B cell (primary cell): ENCODE measurements around the gene BRD1. TPM values are rescaled to one million over a fixed set of nuclear protein-coding genes. Genes with fewer than 3 reads are reported as not detected.

Experiments
- ATAC-seq: fragments of 200-7000 bp; cut with Tn5 transposase; one replicate; pipeline ENCODE4 v1.10.0; 2021; ENCODE audit warnings: low read depth, mild to moderate bottlenecking, moderate number of reproducible peaks, moderate library complexity
- CTCF ChIA-PET: fragments of 350-600 bp; sonication (Branson Sonifier 250); formaldehyde crosslinking; loops from one replicate; lab custom pipeline; 2021; ENCODE audit warnings: antibody characterized with exemption, inconsistent platforms; lab: Charles Lee
- POLR2A ChIA-PET: fragments of 350-600 bp; sonication (Branson Sonifier 250); formaldehyde crosslinking; loops from one replicate; lab custom pipeline; 2021; ENCODE audit warnings: antibody characterized with exemption; lab: Charles Lee
- DNase-seq: peaks from one replicate; pipeline ENCODE4 v3.0.0; 2013
- H2AFZ ChIP-seq: 2 replicates; pipeline ENCODE4 v1.6.1; 2012; ENCODE audit warnings: mild to moderate bottlenecking, low read depth, low read length; ENCODE audit not compliant: insufficient read depth, poor library complexity, severe bottlenecking
- H3K27ac ChIP-seq, 2 donors: 1 replicate in 1 of 2; 2 replicates in 1 of 2; pipeline ENCODE4 v1.5.1; 2012 to 2013; ENCODE audit warnings: low read length in 2 of 2, mild to moderate bottlenecking in 2 of 2, moderate library complexity in 1 of 2
- H3K27me3 ChIP-seq, 4 experiments: fragments of 200-600 bp in 1 of 4; sonication (generic) in 1 of 4; replicated peaks in 1 of 4; 1 replicate in 2 of 4; 2 replicates in 2 of 4; pipeline versions ENCODE4 v1.6.1 to v1.7.0; 2013 to 2016; ENCODE audit warnings: low read length in 3 of 4, mild to moderate bottlenecking in 2 of 4, mixed read lengths in 1 of 4, moderate library complexity in 1 of 4; ENCODE audit not compliant: insufficient read depth in 4 of 4, control insufficient read depth in 3 of 4; ENCODE audit errors: control extremely low read depth in 1 of 4
- H3K36me3 ChIP-seq, 2 experiments: replicated peaks in 1 of 2; 1 replicate in 1 of 2; 2 replicates in 1 of 2; pipeline versions ENCODE4 v1.6.1 to v1.7.1; 2013; ENCODE audit warnings: low read length in 1 of 2; ENCODE audit not compliant: insufficient read depth in 2 of 2, control insufficient read depth in 1 of 2; ENCODE audit errors: control extremely low read depth in 1 of 2, extremely low read depth in 1 of 2
- H3K4me1 ChIP-seq, 2 donors: fragments of 200-600 bp in 1 of 2; sonication (generic) in 1 of 2; 1 replicate in 1 of 2; 2 replicates in 1 of 2; pipeline versions ENCODE4 v1.5.1 to v1.6.1; 2013 to 2017; ENCODE audit warnings: low read length in 2 of 2; ENCODE audit not compliant: control insufficient read depth in 2 of 2, insufficient read depth in 2 of 2
- H3K4me2 ChIP-seq: replicated peaks from 2 replicates; pipeline ENCODE3; 2012; ENCODE audit warnings: mild to moderate bottlenecking, low read depth, low read length; ENCODE audit not compliant: poor library complexity, severe bottlenecking
- H3K4me3 ChIP-seq, 5 experiments: fragments of 200-600 bp in 1 of 5; sonication (generic) in 1 of 5; 1 replicate in 3 of 5; 2 replicates in 2 of 5; pipeline versions ENCODE4 v1.5.1 to v1.7.0; 2011 to 2016; ENCODE audit warnings: low read length in 4 of 5, mild to moderate bottlenecking in 4 of 5, low read depth in 2 of 5, control low read depth in 1 of 5, moderate library complexity in 1 of 5; ENCODE audit not compliant: insufficient read depth in 1 of 5; ENCODE audit errors: control extremely low read depth in 1 of 5, extremely low read depth in 1 of 5
- H3K79me2 ChIP-seq: fragments of 200-600 bp; sonication (generic); one replicate; pipeline ENCODE4 v1.6.0; 2016; ENCODE audit warnings: low read length; ENCODE audit not compliant: control insufficient read depth, insufficient read depth
- H3K9ac ChIP-seq: fragments of 200-600 bp; sonication (generic); 2 replicates; pipeline ENCODE4 v1.6.1; 2017; ENCODE audit warnings: mild to moderate bottlenecking, low read length, moderate library complexity
- H3K9me3 ChIP-seq, 3 donors: one replicate each; pipeline versions ENCODE4 v1.6.1 to v1.7.1; 2013; ENCODE audit warnings: low read length in 2 of 3; ENCODE audit not compliant: control insufficient read depth in 2 of 3, insufficient read depth in 1 of 3; ENCODE audit errors: control extremely low read depth in 1 of 3
- H4K20me1 ChIP-seq: 2 replicates; pipeline ENCODE4 v1.6.0; 2012; ENCODE audit warnings: mild to moderate bottlenecking, low read length; ENCODE audit not compliant: insufficient read depth, control insufficient read depth, poor library complexity, severe bottlenecking
- H3K27ac Mint-ChIP-seq: one replicate; pipeline ENCODE4 v1.8.0; 2021; ENCODE audit warnings: mixed read lengths
- H3K27me3 Mint-ChIP-seq: one replicate; pipeline ENCODE4 v1.8.0; 2021; ENCODE audit warnings: mixed read lengths
- H3K4me1 Mint-ChIP-seq: one replicate; pipeline ENCODE4 v1.8.0; 2021; ENCODE audit warnings: mixed read lengths
- H3K4me3 Mint-ChIP-seq: one replicate; pipeline ENCODE4 v1.8.0; 2021; ENCODE audit warnings: mixed read lengths
- H3K9me3 Mint-ChIP-seq: one replicate; pipeline ENCODE4 v1.8.0; 2022; ENCODE audit warnings: mixed read lengths; ENCODE audit not compliant: insufficient read depth
- CTCF ChIP-seq: fragments of 200-600 bp; IDR thresholded peaks from one replicate; pipeline ENCODE4 v1.8.0; 2022; ENCODE audit warnings: antibody characterized with exemption, mild to moderate bottlenecking
- EZH2 ChIP-seq: IDR thresholded peaks from 2 replicates; pipeline ENCODE4 v1.6.1; 2012; ENCODE audit warnings: borderline replicate concordance, low read depth, mild to moderate bottlenecking, moderate library complexity, low read length; ENCODE audit not compliant: insufficient read depth, poor library complexity, severe bottlenecking
- WGBS: methylation state at CpG from one replicate; pipeline ENCODE4 v1.1.5; 2013; ENCODE audit warnings: missing lambda C conversion rate; ENCODE audit not compliant: insufficient coverage; 5-methylcytosine and 5-hydroxymethylcytosine counted together
- intact Hi-C: fragments of 100-400 bp; cut with micrococcal nuclease; formaldehyde crosslinking; loops from one replicate; pipeline ENCODE4 v1.10.0; 2022
- polyA minus RNA-seq: library from RNA; depleted of rRNA, polyadenylated mRNA; stranded (reverse); fragments of >200 nt; gene quantifications from 2 replicates; pipeline ENCODE4 v1.2.3, GENCODE V29; 2012
- polyA plus RNA-seq: library from polyadenylated mRNA; depleted of rRNA; stranded (reverse); fragments of >200 nt; gene quantifications from 2 replicates; pipeline ENCODE4 v1.2.3, GENCODE V29; 2012
- total RNA-seq, 2 donors: library from RNA; stranded (reverse); fragments of 120-200 nt in 1 of 2; gene quantifications; 1 replicate in 1 of 2; 2 replicates in 1 of 2; pipeline versions ENCODE4 v1.2.3 to v1.2.4, GENCODE V29; 2013 to 2022

Gene BRD1
- 73.3 and 77.8 TPM in 2 replicates for total RNA-seq
- 24.0 TPM for total RNA-seq (2013)
- 16.9 and 20.7 TPM in 2 replicates for polyA plus RNA-seq
- 40.8 and 64.1 TPM in 2 replicates for polyA minus RNA-seq

- no peaks in the 10 kb centered on the region for H3K9me3 Mint-ChIP-seq
- H3K4me1 Mint-ChIP-seq = peaks cover 44% of the 10 kb centered on the region
- Histone ChIP-seq H3K9ac (peak within 1 kb of the TSS; percentile 70), H3K4me3 (peak within 1 kb of the TSS; percentile 41 to 68 (median 66)), H4K20me1 (peaks cover 39% of the 10 kb centered on the region), H3K27ac (peak within 1 kb of the TSS; percentile 66 to 81), H3K4me2 (peak within 1 kb of the TSS; percentile 97), H3K9me3 (peaks cover 0 to 7% (median 0%) of the 10 kb centered on the region in 3 donors), H3K79me2 (peaks cover 39% of the 10 kb centered on the region), H3K4me1 (peaks cover 43 to 51% of the 10 kb centered on the region in 2 donors), H2AFZ (peak within 1 kb of the TSS; percentile 89), H3K36me3 (peaks cover 0 to 18% of the 10 kb centered on the region in 2 experiments), H3K27me3 (peaks cover 0 to 5% (median 0%) of the 10 kb centered on the region in 4 experiments)
- ChIA-PET CTCF (no interaction called here), POLR2A (no interaction called here)
- H3K27me3 Mint-ChIP-seq = no peaks in the 10 kb centered on the region
- peak within 1 kb of the TSS; percentile 85 for H3K27ac Mint-ChIP-seq
- DNase-seq = peak; percentile 76
- ATAC-seq = peak; percentile 76
- no peak for TF ChIP-seq CTCF
- no peak for TF ChIP-seq EZH2
- intact Hi-C loops = loop anchor here (1.0 to 5.0 kb wide), 2 partner anchors 25 to 99 kb away; partner anchors contain the start of gene ZBED4
- H3K4me3 Mint-ChIP-seq = peak within 1 kb of the TSS; percentile 87
- WGBS = 13% methylated on average over 40 of the region's 54 CpGs
These were observed at the start of gene BRD1 for GRCh38 chr22:49827853-49828598. TSS of gene BRD1 (minus strand) at chr22:49827873. CDS start at chr22:49824317, 3,556 bp downstream.
